Effector memory CD8-positive, alpha-beta T cell (primary cell): Measurements from ENCODE around the gene HPS4.
"Not testable (repeated sequence)": the region's sequence is repeated elsewhere in the genome, so short reads cannot be mapped to it uniquely, and the experiment has no call there.

Experiments
- ATAC-seq: fragments of 150-1000 bp; cut with Tn5 transposase; replicated peaks from 2 replicates; pipeline ENCODE4 v1.10.0; 2021; ENCODE audit warnings: mild to moderate bottlenecking, moderate library complexity
- DNase-seq, 3 experiments: peaks; one replicate each; pipeline ENCODE4 v3.0.0; 2021
- H3K27ac Mint-ChIP-seq, 2 donors: one replicate each; pipeline ENCODE4 v1.8.0; 2022; ENCODE audit warnings: mild to moderate bottlenecking in 2 of 2, mixed read lengths in 2 of 2, moderate library complexity in 2 of 2
- H3K27me3 Mint-ChIP-seq, 2 donors: one replicate each; pipeline ENCODE4 v1.8.0; 2022; ENCODE audit warnings: mixed read lengths in 2 of 2
- H3K36me3 Mint-ChIP-seq: one replicate; pipeline ENCODE4 v1.8.0; 2022; ENCODE audit warnings: mild to moderate bottlenecking, moderate library complexity, mixed read lengths; ENCODE audit not compliant: insufficient read depth
- H3K4me1 Mint-ChIP-seq, 2 donors: one replicate each; pipeline ENCODE4 v1.8.0; 2022; ENCODE audit warnings: low read depth in 2 of 2, mixed read lengths in 2 of 2
- H3K4me3 Mint-ChIP-seq, 2 donors: one replicate each; pipeline ENCODE4 v1.8.0; 2022; ENCODE audit warnings: mild to moderate bottlenecking in 2 of 2, mixed read lengths in 2 of 2, moderate library complexity in 2 of 2
- H3K9me3 Mint-ChIP-seq, 2 donors: one replicate each; pipeline ENCODE4 v1.8.0; 2022; ENCODE audit warnings: mixed read lengths in 2 of 2

The HPS4 gene

DNA sequence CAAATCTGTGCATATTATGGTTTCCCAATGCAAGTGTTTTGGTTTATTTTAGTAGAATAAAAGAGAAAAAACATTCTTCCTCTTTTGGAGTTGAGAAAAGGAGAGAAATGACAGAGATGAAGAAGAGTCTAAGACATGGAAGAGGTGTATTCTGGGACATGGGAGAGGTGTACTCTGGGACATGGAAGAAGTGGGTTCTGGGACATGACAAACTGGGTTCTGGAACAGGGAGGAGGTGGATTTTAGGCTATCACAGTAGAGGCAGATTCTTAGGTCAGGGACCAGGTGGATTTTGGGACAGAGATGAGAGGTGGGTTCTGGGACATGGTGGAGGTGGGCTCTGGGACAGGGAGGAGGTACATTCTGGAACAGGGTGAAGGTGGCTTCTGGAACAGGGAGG is 56.7 kb downstream of the HPS4 start:
- Mint-ChIP-seq H3K36me3 (peaks cover 11% of the 10 kb centered on the region), H3K4me3 (peak overlapping the region; percentile 27 to 69), H3K27me3 (peaks cover 16 to 17% of the 10 kb centered on the region in 2 donors), H3K9me3 (no peaks in the 10 kb centered on the region), H3K27ac (peak overlapping the region; percentile 84 to 94), H3K4me1 (peaks cover 19 to 24% of the 10 kb centered on the region in 2 donors)
- DNase-seq (no peak), ATAC-seq (no peak)

DNA sequence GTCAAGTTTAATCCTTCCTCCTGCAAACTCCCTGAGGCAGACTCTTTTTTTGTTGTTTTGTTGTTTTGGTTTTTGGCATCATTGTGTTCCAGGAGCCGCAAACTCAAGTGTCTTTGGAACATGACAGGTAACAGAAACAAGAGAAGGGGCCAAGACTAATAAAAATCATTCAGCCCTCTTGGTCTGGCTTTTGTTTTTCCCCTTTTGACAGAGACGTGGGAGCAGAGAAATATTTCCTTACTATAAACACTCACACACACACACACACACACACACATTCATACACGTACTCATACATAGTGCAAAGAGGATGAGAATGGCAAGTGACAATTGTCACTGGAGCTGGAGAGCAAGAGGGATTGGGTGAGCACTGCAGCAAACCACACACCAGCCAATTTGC is 65.0 kb downstream of the HPS4 start:
- Mint-ChIP-seq H3K36me3 (peaks cover 4% of the 10 kb centered on the region), H3K27ac (no peak overlapping the region), H3K4me3 (no peak overlapping the region), H3K4me1 (no peaks in the 10 kb centered on the region), H3K9me3 (no peaks in the 10 kb centered on the region), H3K27me3 (peaks cover 19 to 56% of the 10 kb centered on the region in 2 donors)
- ATAC-seq (no peak), DNase-seq (no peak)

DNA sequence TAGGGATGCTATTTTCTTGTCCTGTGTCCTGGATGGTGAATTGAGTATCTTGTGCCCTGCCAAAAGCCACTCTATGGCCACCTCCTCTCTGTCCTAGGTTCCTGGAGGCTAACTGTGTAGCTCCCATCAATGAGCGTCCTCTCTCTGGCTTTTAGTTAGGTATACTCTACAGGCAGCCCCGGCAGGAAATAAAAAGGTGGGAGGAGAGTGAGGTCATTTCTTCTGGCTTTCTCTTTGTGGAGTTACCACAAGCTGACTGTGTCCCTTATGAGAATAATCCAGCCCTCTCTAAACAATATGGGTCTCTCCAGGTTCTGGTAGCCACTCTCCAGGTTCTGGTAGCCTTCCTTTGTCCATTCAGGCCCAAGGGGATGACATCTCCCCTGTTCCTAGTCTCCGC is 66.2 kb downstream of the HPS4 start:
- DNase-seq, result no peak
- no peaks in the 10 kb centered on the region for H3K4me1 Mint-ChIP-seq
- no peak overlapping the region for H3K27ac Mint-ChIP-seq
- H3K4me3 Mint-ChIP-seq, result no peak overlapping the region
- H3K27me3 Mint-ChIP-seq, result peaks cover 16 to 54% of the 10 kb centered on the region in 2 donors
- peaks cover 4% of the 10 kb centered on the region for H3K36me3 Mint-ChIP-seq
- ATAC-seq, result no peak
- H3K9me3 Mint-ChIP-seq, result no peaks in the 10 kb centered on the region

DNA sequence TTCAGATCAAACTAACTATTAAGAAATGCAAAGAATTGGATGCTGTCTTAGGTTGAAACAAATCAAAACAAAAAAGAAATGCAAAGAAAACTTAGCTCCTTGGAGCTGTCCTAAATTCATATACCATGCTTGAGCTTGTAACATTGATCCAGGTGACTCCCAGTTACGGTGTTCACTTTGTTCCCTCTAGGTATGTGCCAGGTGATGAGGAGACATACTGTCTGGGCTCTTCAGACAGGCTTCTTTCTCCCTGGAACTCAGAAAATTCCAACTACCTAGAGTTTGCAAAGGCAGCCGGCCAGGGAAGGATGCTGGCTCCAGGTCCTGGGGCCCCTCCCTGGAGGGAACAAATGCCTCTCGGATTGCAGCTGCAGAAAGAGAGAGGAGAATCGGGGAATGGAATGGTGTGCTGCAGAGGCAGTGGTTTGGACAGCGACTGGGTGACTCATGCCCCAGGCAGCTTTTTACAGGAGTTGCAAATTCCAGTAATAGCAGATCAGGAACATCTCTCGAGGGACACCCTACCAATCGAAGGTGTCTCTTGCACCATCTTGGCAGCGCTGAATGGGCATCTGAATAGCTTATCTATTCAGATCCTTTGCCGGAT is 66.8 kb downstream of the HPS4 start:
- no peak for ATAC-seq

DNA sequence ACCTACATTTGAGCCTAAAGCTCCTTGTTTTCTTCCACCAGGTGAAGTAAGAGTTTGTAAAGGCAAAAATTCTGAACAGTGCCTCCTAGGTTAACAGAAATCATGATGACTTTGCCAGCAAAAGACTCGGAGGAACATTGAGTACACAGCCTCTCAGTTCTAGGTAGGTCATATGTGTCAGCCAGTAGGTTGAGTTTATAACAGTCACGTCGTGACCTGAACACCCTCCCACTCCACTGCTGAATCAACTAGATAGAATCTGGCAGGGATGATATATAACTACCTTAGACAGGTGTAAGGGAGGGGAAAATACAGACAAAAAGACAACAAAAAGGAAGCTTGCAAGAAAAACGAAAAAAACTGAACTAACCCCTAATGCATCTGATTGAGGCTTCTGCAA is 67.3 kb downstream of the HPS4 start:
- no peak overlapping the region for H3K27ac Mint-ChIP-seq
- H3K4me3 Mint-ChIP-seq, result no peak overlapping the region
- peaks cover 12 to 43% of the 10 kb centered on the region in 2 donors for H3K27me3 Mint-ChIP-seq
- H3K4me1 Mint-ChIP-seq, result no peaks in the 10 kb centered on the region
- no peaks in the 10 kb centered on the region for H3K9me3 Mint-ChIP-seq
- ATAC-seq (no peak), DNase-seq (no peak)
- H3K36me3 Mint-ChIP-seq, result peaks cover 4% of the 10 kb centered on the region

More for the DNA sequence above, 66.8 kb downstream of the HPS4 start:
- Mint-ChIP-seq H3K4me1 (no peaks in the 10 kb centered on the region), H3K36me3 (peaks cover 4% of the 10 kb centered on the region), H3K27ac (no peak overlapping the region), H3K27me3 (peaks cover 12 to 48% of the 10 kb centered on the region in 2 donors), H3K9me3 (no peaks in the 10 kb centered on the region), H3K4me3 (no peak overlapping the region)
- no peak for DNase-seq

DNA sequence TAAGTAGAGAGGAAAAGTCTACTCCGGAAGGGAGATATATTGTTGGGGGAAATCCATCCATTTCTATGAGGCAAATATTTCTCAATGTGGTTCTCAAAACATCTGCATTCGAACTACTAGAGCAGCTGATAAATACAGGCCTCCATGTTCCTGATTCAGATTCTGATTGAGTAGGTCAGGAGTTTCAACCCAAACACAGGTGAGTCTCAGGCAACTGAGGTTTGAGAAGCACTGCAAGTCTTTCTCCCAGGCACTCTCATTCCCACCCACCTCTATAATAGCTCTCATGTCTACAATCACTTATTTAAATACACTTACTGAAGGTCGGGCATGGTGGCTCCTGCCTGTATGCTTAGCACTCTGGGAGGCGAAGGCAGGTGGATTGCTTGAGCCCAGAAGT is 69.2 kb downstream of the HPS4 start:
- Mint-ChIP-seq H3K27me3 (peaks cover 16 to 37% of the 10 kb centered on the region in 2 donors), H3K27ac (no peak overlapping the region), H3K4me3 (no peak overlapping the region), H3K36me3 (peaks cover 4% of the 10 kb centered on the region), H3K9me3 (no peaks in the 10 kb centered on the region), H3K4me1 (no peaks in the 10 kb centered on the region)
- no peak for DNase-seq
- no peak for ATAC-seq

DNA sequence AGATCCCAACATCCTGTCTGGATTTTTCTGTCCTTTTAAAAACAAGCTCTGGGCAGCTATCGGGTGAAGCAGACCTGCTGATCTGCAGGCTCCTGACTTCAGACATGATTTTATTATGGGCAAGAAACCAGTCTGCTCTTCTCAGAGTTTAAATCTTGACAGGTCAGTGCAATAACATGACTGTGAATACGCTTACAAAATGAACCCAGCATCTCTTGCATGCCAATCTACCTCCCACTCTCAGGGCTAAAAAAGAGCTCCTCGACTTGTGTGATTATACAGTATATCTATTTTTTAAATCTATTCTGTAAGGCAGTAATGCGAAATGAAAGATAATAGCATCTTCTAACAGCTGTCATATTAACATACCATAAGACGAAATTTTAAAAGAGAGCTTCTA is 73.2 kb downstream of the HPS4 start:
- no peak for ATAC-seq
- Mint-ChIP-seq H3K4me1 (no peaks in the 10 kb centered on the region), H3K9me3 (no peaks in the 10 kb centered on the region), H3K27me3 (peaks cover 5% of the 10 kb centered on the region in 2 donors), H3K4me3 (no peak overlapping the region), H3K36me3 (no peaks in the 10 kb centered on the region), H3K27ac (no peak overlapping the region)
- DNase-seq, result no peak

DNA sequence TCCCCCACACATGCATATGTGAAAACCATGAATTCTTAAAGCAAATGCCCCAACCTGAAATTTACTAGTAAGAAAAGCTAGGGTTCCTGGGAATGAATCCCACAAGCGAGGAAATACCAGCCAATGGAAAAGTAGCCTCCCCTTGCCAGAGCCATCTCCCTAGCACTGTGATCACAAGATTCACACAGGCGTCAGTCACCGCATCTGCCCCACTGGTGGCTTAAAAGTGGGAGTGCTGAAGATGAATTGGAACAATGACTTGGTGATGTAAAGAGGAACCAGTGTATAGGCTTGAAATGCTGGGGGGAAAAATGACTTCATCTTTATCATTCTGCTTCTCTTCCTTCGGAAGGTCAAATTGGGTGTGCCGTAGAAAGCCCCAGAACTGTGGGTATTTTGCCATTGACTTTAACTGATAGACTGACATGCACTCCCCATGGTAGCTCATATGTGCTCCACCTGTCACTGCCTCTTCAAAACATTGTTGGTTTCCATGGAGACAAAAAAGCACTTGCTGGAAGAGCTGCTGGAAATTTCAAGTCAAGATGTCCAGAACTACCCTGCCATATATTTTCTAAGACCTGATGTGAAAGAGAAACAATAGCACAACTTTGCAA is 73.8 kb downstream of the HPS4 start:
- DNase-seq, result no peak
- Mint-ChIP-seq H3K4me1 (no peaks in the 10 kb centered on the region), H3K4me3 (no peak overlapping the region), H3K9me3 (no peaks in the 10 kb centered on the region), H3K27ac (no peak overlapping the region), H3K36me3 (no peaks in the 10 kb centered on the region), H3K27me3 (peaks cover 5 to 8% of the 10 kb centered on the region in 2 donors)
- ATAC-seq, result no peak

DNA sequence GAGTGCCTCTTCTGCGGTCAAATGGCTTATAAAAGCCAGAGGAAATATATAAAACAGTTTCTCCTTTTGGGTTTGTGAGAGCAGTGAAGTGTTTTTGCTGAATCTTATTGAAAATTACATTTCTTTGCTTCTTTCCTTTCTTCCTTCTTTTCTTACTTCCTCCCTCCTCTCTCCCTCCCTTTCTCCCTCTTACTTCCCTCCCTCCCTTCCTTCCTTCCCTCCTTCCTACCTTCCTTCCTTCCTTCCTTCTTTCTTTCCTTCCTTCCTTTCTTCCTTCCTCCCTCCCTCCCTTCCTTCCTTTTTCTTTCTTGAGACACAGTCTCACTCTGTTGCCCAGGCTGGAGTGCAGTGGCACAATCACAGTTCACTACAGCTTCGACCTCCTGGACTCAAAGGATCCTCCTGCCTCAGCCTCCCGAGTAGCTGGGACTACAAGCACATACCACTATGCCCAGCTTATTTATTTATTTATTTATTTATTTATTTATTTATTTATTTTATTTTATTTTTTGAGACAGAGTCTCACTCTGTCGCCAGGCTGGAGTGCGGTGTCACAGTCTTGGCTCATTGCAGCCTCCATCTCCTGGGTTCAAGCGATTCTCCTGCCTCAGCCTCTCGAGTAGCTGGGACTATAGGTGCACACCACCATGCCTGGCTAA is 74.9 kb downstream of the HPS4 start:
- H3K9me3 Mint-ChIP-seq, H3K27ac Mint-ChIP-seq, H3K36me3 Mint-ChIP-seq, H3K4me1 Mint-ChIP-seq, DNase-seq, H3K4me3 Mint-ChIP-seq, ATAC-seq: not testable (repeated sequence)
- H3K27me3 Mint-ChIP-seq, result peaks cover 12 to 15% of the 10 kb centered on the region in 2 donors

DNA sequence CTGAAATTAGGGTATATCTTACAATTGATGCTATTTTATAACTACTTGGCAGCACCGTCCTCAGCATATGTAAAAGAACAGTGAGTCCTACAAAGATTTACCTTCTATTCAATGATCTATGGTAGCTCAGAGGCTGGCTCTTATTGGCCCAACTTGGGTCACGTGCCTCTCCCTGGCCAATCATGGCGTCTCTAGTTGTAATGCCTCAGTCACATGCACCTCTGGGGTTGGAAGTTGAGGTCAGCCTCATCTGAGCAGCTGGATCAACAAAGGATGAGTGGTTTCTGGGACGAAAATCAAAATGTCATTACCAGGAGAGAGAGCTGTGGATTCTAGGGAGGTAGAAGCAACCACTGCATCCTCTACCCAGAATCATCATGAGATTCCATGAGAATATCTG is 77.5 kb downstream of the HPS4 start:
- no peak overlapping the region for H3K4me3 Mint-ChIP-seq
- H3K4me1 Mint-ChIP-seq, result no peaks in the 10 kb centered on the region
- no peak for ATAC-seq
- no peak for DNase-seq
- H3K27me3 Mint-ChIP-seq, result peaks cover 28 to 33% of the 10 kb centered on the region in 2 donors
- no peak overlapping the region for H3K27ac Mint-ChIP-seq
- H3K9me3 Mint-ChIP-seq, result no peaks in the 10 kb centered on the region
- H3K36me3 Mint-ChIP-seq, result no peaks in the 10 kb centered on the region

DNA sequence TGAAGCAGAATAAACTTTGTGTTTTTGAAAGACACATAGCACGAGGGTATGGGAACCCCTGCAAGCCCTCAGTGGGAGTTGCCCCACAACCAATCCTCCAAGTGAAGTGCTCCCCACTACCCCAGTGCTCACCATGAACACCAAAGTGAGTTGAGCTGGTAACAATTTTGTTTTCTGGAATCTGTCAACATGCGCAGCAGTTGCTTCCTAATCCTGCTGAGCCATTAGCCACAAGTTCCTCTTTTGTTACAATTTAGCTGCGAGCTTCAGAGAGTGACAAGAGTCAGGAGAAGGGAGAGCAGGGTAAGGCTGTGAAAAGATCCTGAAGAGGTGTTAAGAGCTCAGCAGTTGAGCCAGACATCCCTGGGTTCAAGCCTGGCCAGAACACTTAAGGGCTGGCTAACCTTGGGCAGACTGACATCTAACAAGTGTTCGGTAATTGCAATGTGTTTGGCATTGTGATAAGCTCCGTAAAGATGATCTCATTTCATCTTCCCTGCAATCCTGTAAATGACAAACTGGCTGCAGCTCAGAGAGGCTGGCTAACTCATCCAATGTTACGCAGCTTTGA is 78.6 kb downstream of the HPS4 start:
- peaks cover 28 to 37% of the 10 kb centered on the region in 2 donors for H3K27me3 Mint-ChIP-seq
- H3K9me3 Mint-ChIP-seq, result no peaks in the 10 kb centered on the region
- ATAC-seq (no peak), DNase-seq (no peak)
- H3K4me1 Mint-ChIP-seq, result no peaks in the 10 kb centered on the region
- no peak overlapping the region for H3K4me3 Mint-ChIP-seq
- H3K36me3 Mint-ChIP-seq, result no peaks in the 10 kb centered on the region
- peak overlapping the region; percentile 10 to 49 for H3K27ac Mint-ChIP-seq

DNA sequence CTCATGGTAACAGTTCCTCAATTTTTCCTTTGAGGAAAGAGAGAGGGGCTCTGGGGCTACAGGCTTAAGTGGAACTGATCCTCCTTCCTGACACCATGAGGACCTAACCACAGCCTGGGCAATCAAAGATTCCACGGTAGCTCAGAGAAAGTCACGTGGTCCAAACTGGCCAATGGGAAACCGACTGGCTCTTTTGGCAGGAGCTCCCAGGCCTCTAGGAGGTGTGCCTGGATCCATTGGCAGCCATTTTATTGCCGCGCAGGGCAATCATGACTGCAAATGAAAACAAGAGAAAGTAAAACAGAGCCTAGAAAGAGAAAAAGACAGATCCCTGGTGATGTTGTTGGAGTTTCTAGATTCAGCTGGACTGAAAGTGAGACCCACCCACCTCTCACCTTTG is 81.9 kb downstream of the HPS4 start:
- Mint-ChIP-seq H3K27ac (no peak overlapping the region), H3K9me3 (no peaks in the 10 kb centered on the region), H3K27me3 (peaks cover 28 to 32% of the 10 kb centered on the region in 2 donors)

More for the DNA sequence above, 81.9 kb downstream of the HPS4 start:
- Mint-ChIP-seq H3K4me3 (no peak overlapping the region), H3K4me1 (no peaks in the 10 kb centered on the region), H3K36me3 (no peaks in the 10 kb centered on the region)
- ATAC-seq (no peak), DNase-seq (no peak)
